Left kidney (tissue), 2 donors: ENCODE data around the gene TMEM129. TPM values are rescaled to one million over a fixed set of nuclear protein-coding genes. Genes with fewer than 3 reads are reported as not detected.
A peak's percentile ranks its signal among the peaks of the same experiment; 100 is the strongest.
"Not testable (repeated sequence)": the region's sequence is repeated elsewhere in the genome, so short reads cannot be mapped to it uniquely, and the experiment has no call there.

Experiments used
- DNase-seq: peaks from one replicate; pipeline ENCODE4 v3.0.0-alpha.2; 2013
- polyA plus RNA-seq: library from polyadenylated mRNA; unstranded; fragments of 120-200 nt; gene quantifications from one replicate; pipeline ENCODE4 v1.2.1, GENCODE V29; 2013; ENCODE audit not compliant: insufficient read length

Gene TMEM129
- polyA plus RNA-seq, 1 donor, result 34.7 TPM

DNA sequence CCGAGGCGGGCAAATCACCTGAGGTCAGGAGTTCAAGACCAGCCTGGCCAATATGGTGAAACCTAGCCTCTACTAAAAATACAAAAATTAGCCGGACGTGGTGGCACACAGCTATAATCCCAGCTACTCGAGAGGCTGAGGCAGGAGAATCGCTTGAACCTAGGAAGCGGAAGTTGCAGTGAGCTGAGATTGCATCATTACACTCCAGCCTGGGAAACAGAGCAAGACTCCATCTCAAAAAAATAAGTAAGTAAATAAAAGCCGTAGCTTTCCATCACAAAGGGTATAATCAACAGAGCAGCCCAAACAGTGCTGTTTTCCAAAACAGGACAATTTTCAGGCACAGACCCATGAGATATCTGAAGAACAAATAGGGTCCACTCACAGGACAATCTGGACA is 19.5 kb downstream of the TMEM129 start:
- not testable (repeated sequence) for DNase-seq

- DNase-seq, result no peak
These were observed 25.2 kb downstream of the TMEM129 start for GRCh38 chr4:1695913-1696312.

- DNase-seq, result peak; percentile 72
These were observed 27.8 kb downstream of the TMEM129 start for GRCh38 chr4:1693131-1693896.

- no peak for DNase-seq
These were observed 29.3 kb downstream of the TMEM129 start for GRCh38 chr4:1691737-1692373.

- no peak for DNase-seq
These were observed 30.4 kb downstream of the TMEM129 start for GRCh38 chr4:1690698-1691097.

- DNase-seq, result no peak
These were observed 34.6 kb downstream of the TMEM129 start for GRCh38 chr4:1686440-1687036.

- no peak for DNase-seq
These were observed 35.6 kb downstream of the TMEM129 start for GRCh38 chr4:1685235-1686150.

DNA sequence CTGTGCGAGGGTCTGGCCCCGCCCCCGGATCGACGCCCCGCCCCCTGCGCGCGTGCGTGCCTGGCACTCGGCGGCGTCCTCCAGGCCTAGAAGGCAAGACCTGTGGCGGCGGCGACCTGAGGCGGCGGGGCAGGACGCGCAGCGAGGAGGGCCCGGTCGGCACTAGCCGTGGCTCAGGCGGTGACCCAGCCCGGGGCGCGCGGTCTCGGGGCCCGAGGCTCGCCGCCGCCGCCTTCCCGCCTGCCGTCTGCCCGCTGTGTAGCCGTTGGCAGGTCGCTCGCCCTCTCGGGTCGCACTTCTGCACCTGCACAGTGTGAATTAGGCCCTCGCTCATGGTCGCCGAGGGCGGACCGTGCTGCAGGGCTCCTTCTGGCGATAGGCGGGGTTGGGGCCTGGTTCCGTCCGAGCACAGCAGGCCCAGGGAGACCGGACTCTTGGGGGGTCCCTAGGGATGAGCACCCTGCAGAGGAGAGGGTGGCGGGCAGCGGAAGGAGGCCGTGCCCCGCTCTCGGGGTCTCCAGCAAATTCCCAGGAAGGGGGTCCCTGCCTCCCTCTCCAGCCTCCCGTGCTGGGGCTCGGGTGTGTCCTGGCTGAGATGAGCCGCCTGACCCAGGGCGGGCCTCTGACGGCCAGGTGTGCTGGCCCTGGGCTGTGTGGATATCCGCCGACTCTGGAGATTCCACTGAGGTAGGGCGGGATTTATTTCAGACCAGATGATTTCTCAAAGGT is 36.5 kb downstream of the TMEM129 start:
- no peak for DNase-seq

GRCh38 chr4:1683736-1684505 is 37.2 kb downstream of the TMEM129 start, which contains the start of gene FAM53A:
Gene FAM53A, minus strand, starts transcription at chr4:1684313. Its CDS starts 15,572 bp downstream, at chr4:1668741.
- peak; percentile 84 for DNase-seq

GRCh38 chr4:1683261-1683735 is 37.8 kb downstream of the TMEM129 start:
- DNase-seq, result no peak

DNA sequence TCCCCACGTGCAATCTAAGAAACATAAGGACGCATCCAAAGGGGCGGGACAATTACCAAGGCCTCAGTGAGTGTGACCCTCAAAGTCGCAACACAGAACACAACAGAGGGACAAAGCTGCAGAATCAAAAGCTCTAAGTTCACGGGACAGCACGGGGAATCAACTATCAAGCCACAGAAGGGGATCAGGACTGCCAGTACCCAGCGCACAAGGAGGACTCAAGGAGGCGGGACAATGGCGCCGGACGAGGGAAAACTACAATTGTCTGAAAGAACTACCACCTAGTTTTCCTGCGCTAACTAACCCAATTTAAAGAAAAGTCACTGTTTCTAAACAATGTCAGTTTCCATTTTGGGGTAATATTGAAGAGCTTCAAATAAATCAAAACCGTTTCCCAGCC is 38.3 kb downstream of the TMEM129 start:
- DNase-seq, result no peak

DNA sequence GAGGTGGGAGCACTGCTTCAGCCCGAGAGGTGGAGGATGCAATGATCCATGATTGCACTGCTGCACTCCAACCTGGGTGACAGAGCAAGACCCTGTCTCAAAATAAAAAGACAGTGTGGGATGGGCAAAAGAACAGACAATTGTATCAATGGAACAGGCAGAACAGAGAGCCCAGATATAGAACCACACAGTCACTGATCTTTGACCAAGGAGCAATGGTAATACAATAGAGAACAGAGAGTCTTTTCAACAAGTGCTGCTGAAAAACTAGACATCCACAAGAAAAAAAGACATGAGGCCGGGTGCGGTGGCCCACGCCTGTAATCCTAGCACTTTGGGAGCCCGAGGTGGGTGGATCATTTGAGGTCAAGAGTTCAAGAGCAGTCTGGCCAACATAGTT is 42.9 kb downstream of the TMEM129 start:
- no peak for DNase-seq

GRCh38 chr4:1676605-1677525 is 44.3 kb downstream of the TMEM129 start:
- DNase-seq, result no peak

DNA sequence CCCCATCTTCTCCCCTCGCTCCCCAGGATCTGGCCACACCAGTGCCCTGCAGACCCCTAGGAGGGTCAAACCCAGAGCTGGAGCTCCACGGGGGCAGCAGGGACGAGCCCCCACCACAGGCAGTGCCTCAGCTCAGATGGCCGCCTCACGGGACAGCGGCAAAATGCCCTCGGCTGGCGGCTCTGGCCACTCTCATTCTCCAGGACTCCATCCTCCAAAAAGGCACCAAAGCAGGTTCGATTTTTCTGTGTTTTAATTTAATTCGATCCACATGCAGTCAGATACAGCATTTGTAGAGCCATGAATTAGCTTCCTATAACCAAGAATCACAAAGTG is 45.4 kb downstream of the TMEM129 start:
- no peak for DNase-seq

GRCh38 chr4:1675136-1675801 is 45.9 kb downstream of the TMEM129 start:
- DNase-seq, result no peak

GRCh38 chr4:1674682-1675081 is 46.4 kb downstream of the TMEM129 start:
- DNase-seq, result no peak

DNA sequence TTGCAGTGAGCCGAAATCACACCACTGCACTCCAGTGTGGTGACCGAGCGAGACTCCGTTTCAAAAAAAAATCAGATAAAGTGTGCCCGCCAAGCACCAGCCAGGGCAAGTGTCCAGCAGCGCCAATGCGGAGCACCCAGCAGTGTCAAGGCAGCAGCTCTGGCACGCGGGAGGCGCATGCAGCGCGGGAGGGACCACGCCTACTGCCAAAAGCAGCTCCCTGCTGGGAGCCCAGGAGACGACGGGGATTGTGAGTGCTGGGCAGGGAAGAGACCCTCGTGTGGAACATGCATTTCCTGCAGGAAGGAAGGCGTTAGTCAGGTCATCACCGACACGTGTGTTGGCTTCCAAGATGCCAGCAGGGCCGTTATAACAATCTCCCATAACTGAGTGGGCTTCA is 47.5 kb downstream of the TMEM129 start:
- DNase-seq, result no peak

GRCh38 chr4:1671011-1671410 is 50.1 kb downstream of the TMEM129 start:
- DNase-seq, result not testable (repeated sequence)

DNA sequence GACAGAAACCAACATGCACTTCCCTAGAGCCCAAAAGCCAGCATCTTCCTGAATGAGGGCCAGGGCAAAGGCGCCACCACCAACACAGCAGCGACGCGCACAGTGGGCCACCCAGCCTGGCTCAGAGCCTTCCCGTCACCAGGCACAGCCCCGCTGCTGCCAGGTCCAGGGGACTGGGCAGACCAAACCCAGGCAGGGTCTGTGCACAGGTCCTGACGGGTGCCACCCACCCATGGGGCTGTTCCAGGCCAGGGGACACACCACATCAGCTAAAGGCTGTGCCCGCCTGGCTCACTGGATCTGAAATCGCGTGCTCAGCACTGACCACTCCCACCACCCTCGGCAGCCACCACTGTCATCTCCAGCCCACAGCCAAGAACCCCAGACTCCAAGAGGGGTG is 50.8 kb downstream of the TMEM129 start:
- no peak for DNase-seq
